BLaER1 (cell line): ENCODE measurements around the gene AHNAK.

Experiments used
- H3K27ac ChIP-seq: shearing (Covaris generic); formaldehyde crosslinking; 2 replicates; pipeline ENCODE4 v1.8.1; 2022
- H3K27me3 ChIP-seq: shearing (Covaris generic); formaldehyde crosslinking; 2 replicates; pipeline ENCODE4 v1.8.1; 2022
- H3K36me3 ChIP-seq: shearing (Covaris generic); formaldehyde crosslinking; 2 replicates; pipeline ENCODE4 v1.8.1; 2022
- H3K4me1 ChIP-seq: shearing (Covaris generic); formaldehyde crosslinking; 2 replicates; pipeline ENCODE4 v1.8.1; 2022
- H3K4me2 ChIP-seq: shearing (Covaris generic); formaldehyde crosslinking; 2 replicates; pipeline ENCODE4 v1.8.1; 2022
- H3K4me3 ChIP-seq: shearing (Covaris generic); formaldehyde crosslinking; 2 replicates; pipeline ENCODE4 v1.8.1; 2022
- H3K9ac ChIP-seq: shearing (Covaris generic); formaldehyde crosslinking; 2 replicates; pipeline ENCODE4 v1.8.1; 2022
- H3K9me3 ChIP-seq: shearing (Covaris generic); formaldehyde crosslinking; 2 replicates; pipeline ENCODE4 v1.8.1; 2022
- H4K20me1 ChIP-seq: shearing (Covaris generic); formaldehyde crosslinking; 2 replicates; pipeline ENCODE4 v1.8.1; 2022
- Cebpa-rat ChIP-seq: shearing (Covaris generic); IDR thresholded peaks from 2 replicates; pipeline ENCODE4 v1.8.1; 2022

AHNAK gene

DNA sequence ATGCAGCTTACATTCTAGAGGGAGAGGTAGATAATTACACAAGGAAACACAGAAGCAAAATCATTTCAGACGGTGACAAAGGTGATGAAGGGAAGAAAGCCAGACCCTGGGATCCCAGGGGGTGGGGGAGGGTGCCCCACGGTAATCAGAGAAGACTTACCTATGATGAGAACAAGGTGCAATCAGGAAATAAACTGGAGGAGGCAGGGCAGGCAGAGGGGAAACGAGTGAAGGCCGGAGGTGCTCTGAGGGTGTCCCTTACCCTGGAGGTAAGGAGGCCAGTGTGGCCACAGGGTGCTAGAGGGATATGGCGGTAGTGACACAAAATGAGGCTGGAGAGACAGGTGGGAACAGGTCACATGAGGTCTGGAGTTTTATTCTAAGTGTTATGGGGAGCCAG lies 141.7 kb downstream of the AHNAK start:
- no peaks in the 10 kb centered on the region for H3K27me3 ChIP-seq
- no peak overlapping the region for H3K9ac ChIP-seq
- TF ChIP-seq Cebpa-rat, result no peak
- H3K27ac ChIP-seq, result no peak overlapping the region
- H3K4me3 ChIP-seq, result no peak overlapping the region
- H4K20me1 ChIP-seq, result no peaks in the 10 kb centered on the region
- H3K36me3 ChIP-seq, result no peaks in the 10 kb centered on the region
- no peaks in the 10 kb centered on the region for H3K9me3 ChIP-seq
- peaks cover 12% of the 10 kb centered on the region; the same call in 1 of the 2 replicates for H3K4me1 ChIP-seq
- H3K4me2 ChIP-seq, result no peak overlapping the region

DNA sequence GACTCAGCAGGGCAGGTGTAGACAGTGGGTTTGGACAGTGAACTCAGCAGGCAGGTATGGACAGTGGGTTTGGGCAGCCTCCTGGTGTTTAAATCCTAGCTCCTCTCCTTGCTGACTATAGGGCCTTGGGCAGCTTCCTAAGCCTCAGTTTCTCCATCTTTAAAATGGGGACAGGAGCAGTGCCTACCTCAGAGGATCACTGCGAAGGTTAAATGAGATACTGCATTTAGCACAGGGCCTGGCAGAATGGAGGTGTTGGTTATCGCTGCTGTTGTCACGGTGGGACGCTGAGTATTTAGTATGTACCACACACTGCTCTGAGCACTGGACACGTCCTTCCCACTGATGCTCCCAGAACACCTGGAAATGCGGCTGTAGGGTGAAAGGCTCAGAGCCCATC lies 142.2 kb downstream of the AHNAK start:
- Histone ChIP-seq H3K4me1 (peaks cover 12% of the 10 kb centered on the region; the same call in 1 of the 2 replicates), H3K9ac (no peak overlapping the region), H3K9me3 (no peaks in the 10 kb centered on the region), H4K20me1 (no peaks in the 10 kb centered on the region), H3K4me2 (no peak overlapping the region), H3K36me3 (no peaks in the 10 kb centered on the region), H3K27me3 (no peaks in the 10 kb centered on the region), H3K4me3 (no peak overlapping the region), H3K27ac (no peak overlapping the region)
- no peak for TF ChIP-seq Cebpa-rat

DNA sequence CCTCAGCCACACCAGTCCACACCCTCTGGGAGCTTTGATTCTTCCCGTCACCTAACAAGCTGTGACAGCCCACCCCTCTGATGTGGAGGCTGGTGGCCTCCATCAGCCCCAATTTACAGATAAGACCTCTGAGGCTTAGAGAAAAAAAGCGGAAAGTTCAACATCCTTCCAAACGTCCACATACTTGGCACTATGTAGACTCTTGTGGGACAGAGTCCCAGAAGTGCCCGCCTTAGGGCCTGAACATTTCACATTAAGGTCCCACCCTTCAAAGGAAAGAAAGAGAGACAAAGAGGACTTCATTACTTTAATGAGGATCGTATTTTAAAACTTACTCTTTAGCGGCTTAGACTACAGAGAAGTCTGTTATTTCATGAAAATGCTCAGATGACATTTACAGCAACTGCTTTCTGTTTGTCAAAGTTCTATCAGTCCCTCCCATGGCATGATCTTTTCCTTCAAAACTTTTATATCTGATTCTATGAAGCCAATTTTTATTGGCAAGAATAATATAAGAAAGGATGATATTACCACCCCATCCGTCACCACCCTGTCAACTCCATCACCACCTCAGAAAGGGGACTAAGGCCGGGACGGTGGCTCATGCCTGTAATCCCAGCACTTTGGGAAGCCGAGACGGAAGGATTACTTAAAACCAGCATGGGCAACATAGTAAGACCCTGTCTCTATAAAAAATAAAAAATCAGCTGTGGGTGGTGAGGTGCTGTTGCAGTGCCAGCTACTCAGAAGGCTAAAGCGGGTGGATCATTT lies 143.5 kb downstream of the AHNAK start:
- no peaks in the 10 kb centered on the region for H3K9me3 ChIP-seq
- peaks cover 19% of the 10 kb centered on the region for H3K4me1 ChIP-seq
- no peak overlapping the region for H3K4me2 ChIP-seq
- no peaks in the 10 kb centered on the region for H3K27me3 ChIP-seq
- H3K36me3 ChIP-seq, result no peaks in the 10 kb centered on the region
- TF ChIP-seq Cebpa-rat, result no peak
- no peak overlapping the region for H3K27ac ChIP-seq
- H3K9ac ChIP-seq, result no peak overlapping the region
- no peaks in the 10 kb centered on the region for H4K20me1 ChIP-seq
- no peak overlapping the region for H3K4me3 ChIP-seq

DNA sequence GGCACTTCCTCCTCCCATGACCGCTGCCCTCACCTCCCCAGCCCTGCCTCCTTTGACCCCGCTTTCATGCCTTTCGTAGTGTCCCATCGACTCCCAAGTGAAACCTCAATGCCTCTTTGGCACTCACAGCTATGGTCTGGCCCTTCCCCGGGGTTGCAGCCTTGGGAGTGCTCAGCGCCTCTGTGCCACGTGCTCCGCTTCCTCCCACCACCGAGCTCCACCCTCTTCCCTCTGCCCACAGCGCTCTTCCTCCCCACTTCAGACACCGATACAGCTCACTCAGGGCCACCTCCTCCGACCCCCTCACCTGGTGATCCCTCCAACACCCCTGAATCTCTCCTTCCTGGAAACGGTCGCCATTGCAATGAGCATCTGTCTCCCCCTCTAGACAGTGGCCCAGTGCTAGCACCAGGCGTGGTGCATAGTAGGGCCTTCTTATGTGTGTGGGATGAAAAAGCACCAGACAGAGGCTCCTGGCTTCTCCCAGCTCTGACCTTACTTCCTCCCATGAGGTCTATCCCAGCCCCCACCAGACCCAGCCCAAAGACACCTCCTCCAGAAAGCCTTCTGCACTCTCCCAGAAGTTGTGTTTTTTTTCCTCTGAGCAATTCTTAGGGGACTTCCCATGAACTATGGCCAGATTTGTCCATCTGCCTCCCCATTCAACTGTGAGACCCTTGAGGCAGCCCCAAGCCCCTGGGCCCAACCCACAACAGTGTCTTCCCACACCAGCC lies 144.2 kb downstream of the AHNAK start:
- no peak for TF ChIP-seq Cebpa-rat
- H3K9me3 ChIP-seq, result no peaks in the 10 kb centered on the region

DNA sequence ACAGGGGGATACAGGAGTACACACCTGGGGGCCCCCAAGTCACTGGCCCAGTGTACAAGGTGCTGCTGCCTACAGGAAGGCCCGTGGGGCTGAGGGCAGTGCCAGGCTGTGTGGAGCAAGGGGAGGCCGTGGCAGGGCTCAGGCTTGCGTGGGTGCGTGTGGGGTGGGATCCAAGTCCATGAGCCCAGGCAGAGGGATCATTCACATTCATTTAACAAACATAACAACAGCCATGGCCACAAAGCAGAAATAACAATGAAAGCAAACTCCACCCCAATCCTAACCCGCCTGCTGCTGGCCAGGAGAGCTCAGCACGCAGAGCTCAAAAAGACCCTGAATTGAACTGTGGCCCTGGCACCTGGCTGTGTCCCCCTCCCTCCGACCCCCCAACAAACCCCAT lies 144.8 kb downstream of the AHNAK start:
- H3K36me3 ChIP-seq, result no peaks in the 10 kb centered on the region
- H4K20me1 ChIP-seq, result no peaks in the 10 kb centered on the region
- H3K4me3 ChIP-seq, result no peak overlapping the region
- no peak overlapping the region for H3K27ac ChIP-seq
- no peaks in the 10 kb centered on the region for H3K27me3 ChIP-seq
- no peak for TF ChIP-seq Cebpa-rat
- H3K4me2 ChIP-seq, result peak overlapping the region; percentile 24; the same call in 1 of the 2 replicates
- no peaks in the 10 kb centered on the region for H3K9me3 ChIP-seq
- no peak overlapping the region for H3K9ac ChIP-seq
- peaks cover 32% of the 10 kb centered on the region for H3K4me1 ChIP-seq

More for the DNA sequence above, 144.2 kb downstream of the AHNAK start:
- H3K27me3 ChIP-seq, result no peaks in the 10 kb centered on the region
- H3K9ac ChIP-seq, result no peak overlapping the region
- H3K36me3 ChIP-seq, result no peaks in the 10 kb centered on the region
- no peak overlapping the region for H3K4me3 ChIP-seq
- H3K4me2 ChIP-seq, result peak overlapping the region; percentile 24; the same call in 1 of the 2 replicates
- H3K4me1 ChIP-seq, result peaks cover 27% of the 10 kb centered on the region
- no peaks in the 10 kb centered on the region for H4K20me1 ChIP-seq
- no peak overlapping the region for H3K27ac ChIP-seq

DNA sequence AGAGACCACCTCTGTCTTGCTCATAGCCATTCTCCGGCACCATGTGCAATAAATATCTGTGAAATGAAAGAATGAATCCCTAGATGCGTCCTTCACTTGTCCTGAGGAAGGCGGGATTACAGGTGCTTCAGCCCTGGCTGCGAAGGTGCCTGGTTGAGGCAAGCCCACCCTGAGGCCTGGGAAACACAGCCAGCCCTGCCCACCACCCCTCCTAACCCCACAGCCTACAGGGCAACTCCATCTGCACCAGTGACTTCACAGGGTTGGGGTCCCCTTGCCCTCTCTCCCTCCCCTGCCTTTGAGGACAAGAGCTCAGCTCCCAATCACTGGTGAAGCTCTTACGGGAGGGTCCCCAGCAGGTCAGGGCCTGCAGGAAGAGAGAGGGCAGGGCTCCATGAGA lies 145.2 kb downstream of the AHNAK start:
- no peaks in the 10 kb centered on the region for H3K36me3 ChIP-seq
- no peak overlapping the region for H3K27ac ChIP-seq
- peaks cover 33% of the 10 kb centered on the region for H3K4me1 ChIP-seq
- no peaks in the 10 kb centered on the region for H3K9me3 ChIP-seq
- no peak overlapping the region for H3K4me2 ChIP-seq
- H3K4me3 ChIP-seq, result no peak overlapping the region
- TF ChIP-seq Cebpa-rat, result no peak
- no peaks in the 10 kb centered on the region for H3K27me3 ChIP-seq
- H4K20me1 ChIP-seq, result no peaks in the 10 kb centered on the region
- no peak overlapping the region for H3K9ac ChIP-seq

DNA sequence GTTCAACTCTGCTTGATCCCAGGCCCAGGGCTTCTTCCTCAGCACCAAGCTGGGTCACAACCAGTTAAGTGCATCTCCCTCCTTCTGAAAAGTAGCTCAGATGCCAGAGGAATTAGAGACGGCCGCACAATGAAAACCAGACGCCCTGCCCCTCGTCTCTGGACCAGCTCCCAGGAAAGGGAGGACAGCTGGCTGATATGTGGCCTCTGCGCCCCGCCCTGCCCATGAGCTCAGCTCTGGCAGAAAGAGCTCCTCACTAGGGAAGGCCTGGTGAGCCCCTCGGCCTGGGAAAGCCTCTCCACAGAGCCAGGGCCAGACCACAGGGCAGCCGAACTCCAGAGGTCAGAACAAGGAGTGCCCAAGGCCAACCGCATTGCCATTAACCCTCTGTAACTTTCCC lies 145.8 kb downstream of the AHNAK start:
- Histone ChIP-seq H3K36me3 (no peaks in the 10 kb centered on the region), H4K20me1 (no peaks in the 10 kb centered on the region), H3K9ac (no peak overlapping the region), H3K4me3 (no peak overlapping the region), H3K9me3 (no peaks in the 10 kb centered on the region), H3K4me1 (peaks cover 33% of the 10 kb centered on the region), H3K27ac (no peak overlapping the region), H3K4me2 (no peak overlapping the region), H3K27me3 (no peaks in the 10 kb centered on the region)
- TF ChIP-seq Cebpa-rat, result no peak

DNA sequence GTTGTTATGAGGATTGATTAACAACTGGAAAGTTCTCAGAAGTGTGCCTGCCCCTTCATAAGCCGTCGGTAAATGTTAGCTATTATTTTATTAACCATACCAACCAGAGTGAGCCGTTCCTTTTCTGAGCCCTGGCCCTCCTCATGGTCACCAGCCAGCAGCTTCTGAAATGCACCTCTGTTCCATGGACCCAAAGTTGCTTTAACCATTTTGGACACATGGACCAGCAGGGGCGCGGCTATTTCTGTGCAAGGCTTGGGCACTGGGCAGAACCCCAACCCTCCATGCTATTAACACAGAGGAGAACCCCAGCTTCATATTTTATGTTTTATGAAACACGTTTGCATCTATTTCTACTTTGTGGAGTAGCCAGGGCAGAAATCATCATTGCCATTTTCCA lies 146.3 kb downstream of the AHNAK start:
- no peaks in the 10 kb centered on the region for H3K36me3 ChIP-seq
- no peak overlapping the region for H3K27ac ChIP-seq
- no peak overlapping the region for H3K4me2 ChIP-seq
- peaks cover 33% of the 10 kb centered on the region for H3K4me1 ChIP-seq
- no peaks in the 10 kb centered on the region for H4K20me1 ChIP-seq
- H3K9me3 ChIP-seq, result no peaks in the 10 kb centered on the region
- no peak for TF ChIP-seq Cebpa-rat
- H3K9ac ChIP-seq, result no peak overlapping the region
- no peaks in the 10 kb centered on the region for H3K27me3 ChIP-seq
- no peak overlapping the region for H3K4me3 ChIP-seq

DNA sequence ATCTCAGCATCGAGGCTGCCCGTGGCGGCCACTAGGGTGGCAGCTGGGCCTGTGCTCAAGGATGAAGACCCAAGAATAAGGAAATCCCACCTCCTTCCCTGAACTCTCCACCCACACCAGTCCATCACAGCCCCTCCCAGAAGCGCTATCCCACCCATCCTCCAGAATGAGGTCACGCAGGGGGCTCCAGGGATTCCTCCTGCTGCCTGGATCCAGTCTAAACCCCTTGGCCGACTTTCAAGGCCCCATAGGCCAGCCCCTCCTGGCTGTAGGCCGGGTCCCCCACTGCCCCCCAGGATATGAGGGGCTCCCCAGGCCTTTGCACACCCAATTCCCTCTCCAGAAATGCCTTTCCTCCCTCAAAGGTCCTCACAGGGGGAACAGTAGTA lies 146.7 kb downstream of the AHNAK start:
- H3K4me3 ChIP-seq, result no peak overlapping the region
- no peak overlapping the region for H3K9ac ChIP-seq
- no peaks in the 10 kb centered on the region for H3K36me3 ChIP-seq
- no peak overlapping the region for H3K4me2 ChIP-seq
- H3K27ac ChIP-seq, result no peak overlapping the region
- H3K9me3 ChIP-seq, result no peaks in the 10 kb centered on the region
- H4K20me1 ChIP-seq, result no peaks in the 10 kb centered on the region
- H3K27me3 ChIP-seq, result no peaks in the 10 kb centered on the region
- TF ChIP-seq Cebpa-rat, result no peak
- peaks cover 33% of the 10 kb centered on the region for H3K4me1 ChIP-seq

DNA sequence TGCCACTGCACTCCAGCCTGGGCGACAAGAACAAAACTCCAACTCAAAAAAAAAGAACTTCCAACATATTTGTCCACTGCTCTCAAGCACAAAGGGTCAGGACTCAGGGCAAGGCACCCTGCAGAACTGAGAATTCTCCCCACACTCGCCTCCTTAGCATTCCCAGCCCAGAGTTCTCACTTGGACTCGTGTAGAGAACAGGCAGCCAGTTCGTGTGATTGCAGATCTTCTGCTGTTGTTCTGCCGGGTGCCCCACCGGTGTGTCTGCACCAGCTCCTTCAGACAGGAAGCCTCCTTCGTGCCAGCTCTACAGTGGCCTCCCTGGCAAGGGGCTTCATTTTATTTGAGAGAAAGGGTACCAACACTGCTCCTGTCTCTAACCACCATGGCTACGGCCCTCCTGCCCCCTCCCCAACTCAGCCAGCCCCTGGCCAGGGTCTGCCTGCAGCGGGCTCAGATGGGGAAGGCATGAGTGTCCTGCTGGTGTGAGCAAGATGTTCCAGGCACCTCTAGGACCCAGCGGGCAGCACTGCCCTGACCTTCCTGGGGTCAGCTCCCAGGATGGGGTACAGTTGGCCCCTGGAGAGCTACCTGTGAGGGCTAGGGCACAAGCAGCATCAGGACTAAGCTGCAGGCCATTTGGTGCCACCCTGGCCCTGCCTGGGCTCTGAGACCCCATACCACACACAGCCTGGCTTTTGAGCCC lies 147.3 kb downstream of the AHNAK start:
- no peaks in the 10 kb centered on the region for H3K27me3 ChIP-seq
- H4K20me1 ChIP-seq, result no peaks in the 10 kb centered on the region
- peaks cover 33% of the 10 kb centered on the region for H3K4me1 ChIP-seq
- no peak overlapping the region for H3K4me2 ChIP-seq
- no peak overlapping the region for H3K9ac ChIP-seq
- no peaks in the 10 kb centered on the region for H3K9me3 ChIP-seq
- no peak for TF ChIP-seq Cebpa-rat
- no peak overlapping the region for H3K4me3 ChIP-seq
- H3K27ac ChIP-seq, result 0 out of 2 replicates have a peak overlapping the region, but pooled peaks have one; percentile 2
- no peaks in the 10 kb centered on the region for H3K36me3 ChIP-seq
